Measurements from ENCODE around the gene KIAA0319L. TPM values are rescaled to one million over a fixed set of nuclear protein-coding genes. Genes with fewer than 3 reads are reported as not detected.

The KIAA0319L gene
- total RNA-seq, 2 donors from 2014 or later = 109 to 124 TPM

GRCh38 chr1:35524106-35524505 lies 33.1 kb downstream of the KIAA0319L start:
- no peak overlapping the region for H3K4me3 ChIP-seq
- WGBS = 46% methylated on average over 2 of the region's 2 CpGs
- DNase-seq (ENCODE audit: low spot score) = peak; percentile 17
- H3K27ac ChIP-seq = no peak overlapping the region
- TF ChIP-seq, protein P1, sequence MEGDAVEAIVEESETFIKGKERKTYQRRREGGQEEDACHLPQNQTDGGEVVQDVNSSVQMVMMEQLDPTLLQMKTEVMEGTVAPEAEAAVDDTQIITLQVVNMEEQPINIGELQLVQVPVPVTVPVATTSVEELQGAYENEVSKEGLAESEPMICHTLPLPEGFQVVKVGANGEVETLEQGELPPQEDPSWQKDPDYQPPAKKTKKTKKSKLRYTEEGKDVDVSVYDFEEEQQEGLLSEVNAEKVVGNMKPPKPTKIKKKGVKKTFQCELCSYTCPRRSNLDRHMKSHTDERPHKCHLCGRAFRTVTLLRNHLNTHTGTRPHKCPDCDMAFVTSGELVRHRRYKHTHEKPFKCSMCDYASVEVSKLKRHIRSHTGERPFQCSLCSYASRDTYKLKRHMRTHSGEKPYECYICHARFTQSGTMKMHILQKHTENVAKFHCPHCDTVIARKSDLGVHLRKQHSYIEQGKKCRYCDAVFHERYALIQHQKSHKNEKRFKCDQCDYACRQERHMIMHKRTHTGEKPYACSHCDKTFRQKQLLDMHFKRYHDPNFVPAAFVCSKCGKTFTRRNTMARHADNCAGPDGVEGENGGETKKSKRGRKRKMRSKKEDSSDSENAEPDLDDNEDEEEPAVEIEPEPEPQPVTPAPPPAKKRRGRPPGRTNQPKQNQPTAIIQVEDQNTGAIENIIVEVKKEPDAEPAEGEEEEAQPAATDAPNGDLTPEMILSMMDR (IDR thresholded peaks at IDR 0.05) = no peak
- H3K27me3 ChIP-seq (replicated peaks; ENCODE audit: insufficient read depth) = no peaks in the 10 kb centered on the region
- H3K36me3 ChIP-seq = no peaks in the 10 kb centered on the region
- intact Hi-C loops (cut with DNase I) = no loop called here
- no peaks in the 10 kb centered on the region for H3K4me1 ChIP-seq (replicated peaks)
- no peaks in the 10 kb centered on the region for H3K9me3 ChIP-seq

- Histone ChIP-seq H3K27me3 (replicated peaks; ENCODE audit: insufficient read depth) (no peaks in the 10 kb centered on the region), H3K36me3 (no peaks in the 10 kb centered on the region), H3K4me3 (no peak overlapping the region), H3K9me3 (no peaks in the 10 kb centered on the region), H3K4me1 (replicated peaks) (no peaks in the 10 kb centered on the region), H3K27ac (no peak overlapping the region)
- DNase-seq (ENCODE audit: low spot score) = no peak
- intact Hi-C loops (cut with DNase I) = no loop called here
- 83% methylated on average over 2 of the region's 2 CpGs for WGBS
- no peak for TF ChIP-seq POLR2A (IDR thresholded peaks at IDR 0.05)
- TF ChIP-seq, protein P1 (IDR thresholded peaks at IDR 0.05) = no peak
- TF ChIP-seq POLR2AphosphoS5 (IDR thresholded peaks at IDR 0.05) = no peak
These were observed 37.8 kb downstream of the KIAA0319L start for GRCh38 chr1:35519432-35519831.

- H3K4me1 ChIP-seq (replicated peaks) = no peaks in the 10 kb centered on the region
- intact Hi-C loops (cut with DNase I) = no loop called here
- H3K27me3 ChIP-seq (replicated peaks; ENCODE audit: insufficient read depth) = no peaks in the 10 kb centered on the region
- H3K4me3 ChIP-seq = no peak overlapping the region
- no peak overlapping the region for H3K27ac ChIP-seq
- DNase-seq (ENCODE audit: low spot score) = no peak
- no peaks in the 10 kb centered on the region for H3K36me3 ChIP-seq
- WGBS = 97% methylated on average over 3 of the region's 3 CpGs
- no peaks in the 10 kb centered on the region for H3K9me3 ChIP-seq
- TF ChIP-seq POLR2A (IDR thresholded peaks at IDR 0.05) (no peak), POLR2AphosphoS5 (IDR thresholded peaks at IDR 0.05) (no peak)
- TF ChIP-seq, protein P1 (IDR thresholded peaks at IDR 0.05) = no peak
These were observed 39.0 kb downstream of the KIAA0319L start for GRCh38 chr1:35518183-35518582.

GRCh38 chr1:35511305-35511704 lies 45.9 kb downstream of the KIAA0319L start:
- Histone ChIP-seq H3K27me3 (replicated peaks; ENCODE audit: insufficient read depth) (no peaks in the 10 kb centered on the region), H3K4me3 (no peak overlapping the region), H3K27ac (no peak overlapping the region), H3K9me3 (no peaks in the 10 kb centered on the region), H3K36me3 (no peaks in the 10 kb centered on the region), H3K4me1 (replicated peaks) (peaks cover 6% of the 10 kb centered on the region)
- no peak for DNase-seq (ENCODE audit: low spot score)
- 98% methylated on average over 2 of the region's 2 CpGs for WGBS
- intact Hi-C loops (cut with DNase I) = no loop called here
- TF ChIP-seq, protein P1 (IDR thresholded peaks at IDR 0.05) = no peak
- TF ChIP-seq POLR2A (IDR thresholded peaks at IDR 0.05) (no peak), POLR2AphosphoS5 (IDR thresholded peaks at IDR 0.05) (no peak)

GRCh38 chr1:35509558-35509957 lies 47.6 kb downstream of the KIAA0319L start:
- 83% methylated on average over 3 of the region's 3 CpGs for WGBS
- Histone ChIP-seq H3K27ac (no peak overlapping the region), H3K4me1 (replicated peaks) (peaks cover 7% of the 10 kb centered on the region), H3K27me3 (replicated peaks; ENCODE audit: insufficient read depth) (no peaks in the 10 kb centered on the region), H3K36me3 (no peaks in the 10 kb centered on the region), H3K4me3 (no peak overlapping the region), H3K9me3 (no peaks in the 10 kb centered on the region)
- intact Hi-C loops (cut with DNase I) = no loop called here
- TF ChIP-seq POLR2AphosphoS5 (IDR thresholded peaks at IDR 0.05) (no peak), POLR2A (IDR thresholded peaks at IDR 0.05) (no peak)
- TF ChIP-seq, protein P1 (IDR thresholded peaks at IDR 0.05) = no peak
- no peak for DNase-seq (ENCODE audit: low spot score)

All from prostate gland (tissue), 2 donors.